PC-3 (cell line): ENCODE measurements around the gene NUDT11. TPM values are rescaled to one million over a fixed set of nuclear protein-coding genes. Genes with fewer than 3 reads are reported as not detected.

ENCODE experiments used
- ATAC-seq: fragments of 200-7000 bp; cut with Tn5 transposase; 2 replicates; pipeline ENCODE4 v1.9.1; 2020; ENCODE audit warnings: mild to moderate bottlenecking, moderate library complexity
- BruUV-seq: library from RNA; stranded (reverse); fragments of 400-500 nt; replicated peaks from 2 replicates; lab custom pipeline; 2021; lab: Mats Ljungman, UMichigan
- CTCF ChIA-PET: fragments of 300-600 bp; sonication (Branson Sonifier 250); formaldehyde crosslinking; loops from one replicate; lab custom pipeline; 2022; ENCODE audit warnings: antibody characterized with exemption; lab: Charles Lee
- POLR2A ChIA-PET: fragments of 300-600 bp; sonication (Branson Sonifier 250); formaldehyde crosslinking; loops from one replicate; lab custom pipeline; 2022; ENCODE audit warnings: antibody characterized with exemption; ENCODE audit not compliant: unreplicated experiment; lab: Charles Lee
- DNase-seq: peaks from one replicate; pipeline ENCODE4 v3.0.0-alpha.2; 2015
- H2AFZ ChIP-seq: fragments of 300-600 bp; sonication (generic); 2 replicates; pipeline ENCODE4 v1.6.0; 2016; ENCODE audit warnings: antibody characterized with exemption, low read length
- H3F3A ChIP-seq: fragments of 300-600 bp; sonication (generic); one replicate; pipeline ENCODE4 v1.6.0; 2017; ENCODE audit warnings: antibody characterized with exemption, low read length, control low read depth, mild to moderate bottlenecking; ENCODE audit not compliant: unreplicated experiment
- H3K27ac ChIP-seq: fragments of 300-600 bp; sonication (generic); 2 replicates; pipeline ENCODE4 v1.5.1; 2016; ENCODE audit warnings: mild to moderate bottlenecking, low read length
- H3K27me3 ChIP-seq: fragments of 300-600 bp; sonication (generic); 2 replicates; pipeline ENCODE4 v1.6.1; 2016; ENCODE audit warnings: low read length, mixed read lengths
- H3K36me3 ChIP-seq: fragments of 300-600 bp; sonication (generic); 2 replicates; pipeline ENCODE4 v1.6.1; 2016; ENCODE audit warnings: low read depth, mixed run types, low read length, mixed read lengths
- H3K4me1 ChIP-seq: fragments of 300-600 bp; sonication (generic); 2 replicates; pipeline ENCODE4 v1.5.1; 2016; ENCODE audit warnings: low read length; ENCODE audit not compliant: insufficient read depth
- H3K4me2 ChIP-seq: fragments of 300-600 bp; sonication (generic); 2 replicates; pipeline ENCODE4 v1.6.0; 2016; ENCODE audit warnings: low read length
- H3K4me3 ChIP-seq: fragments of 300-600 bp; sonication (generic); 2 replicates; pipeline ENCODE4 v1.5.1; 2016; ENCODE audit warnings: mild to moderate bottlenecking, low read length, mixed read lengths
- H3K79me2 ChIP-seq: fragments of 300-600 bp; sonication (generic); 2 replicates; pipeline ENCODE4 v1.6.1; 2017; ENCODE audit warnings: low read length, mixed read lengths
- H3K9ac ChIP-seq: fragments of 300-600 bp; sonication (generic); 2 replicates; pipeline ENCODE4 v1.6.0; 2016; ENCODE audit warnings: mild to moderate bottlenecking, low read length
- H3K9me2 ChIP-seq: fragments of 300-600 bp; sonication (generic); replicated peaks from 2 replicates; pipeline ENCODE4 v1.6.1; 2016; ENCODE audit warnings: mixed run types, low read length, mixed read lengths
- H3K9me3 ChIP-seq: fragments of 300-600 bp; sonication (generic); 2 replicates; pipeline ENCODE4 v1.6.1; 2016; ENCODE audit warnings: low read length, mixed read lengths
- H4K20me1 ChIP-seq: fragments of 300-600 bp; sonication (generic); 2 replicates; pipeline ENCODE4 v1.6.1; 2016; ENCODE audit warnings: low read length, mixed read lengths
- EZH2 ChIP-seq: fragments of 300-600 bp; sonication (generic); IDR thresholded peaks from one replicate; pipeline ENCODE4 v1.6.1; 2017; ENCODE audit warnings: antibody characterized with exemption, mild to moderate bottlenecking, low read length; ENCODE audit not compliant: unreplicated experiment
- EZH2phosphoT487 ChIP-seq: fragments of 300-600 bp; sonication (generic); IDR thresholded peaks from 2 replicates; pipeline ENCODE4 v1.6.1; 2018; ENCODE audit warnings: mild to moderate bottlenecking, antibody characterized with exemption, low read length, borderline replicate concordance
- intact Hi-C: fragments of 100-400 bp; cut with micrococcal nuclease; formaldehyde crosslinking; loops from 2 replicates; pipeline ENCODE4 v1.9.0; 2023
- total RNA-seq: library from RNA; depleted of rRNA; stranded (reverse); fragments of >200 nt; gene quantifications from 2 replicates; pipeline ENCODE4 v1.2.3, GENCODE V29; 2014; rRNA removed
- TF ChIP-seq, protein P1 (sequence below): fragments of 300-600 bp; sonication (generic); conservative IDR thresholded peaks from 2 replicates; pipeline ENCODE4 v1.5.1; 2017; ENCODE audit warnings: antibody characterized with exemption, low read depth, mild to moderate bottlenecking, low read length

The NUDT11 gene
- total RNA-seq, 1 experiment from 2014 or later, result 2.4 TPM

DNA sequence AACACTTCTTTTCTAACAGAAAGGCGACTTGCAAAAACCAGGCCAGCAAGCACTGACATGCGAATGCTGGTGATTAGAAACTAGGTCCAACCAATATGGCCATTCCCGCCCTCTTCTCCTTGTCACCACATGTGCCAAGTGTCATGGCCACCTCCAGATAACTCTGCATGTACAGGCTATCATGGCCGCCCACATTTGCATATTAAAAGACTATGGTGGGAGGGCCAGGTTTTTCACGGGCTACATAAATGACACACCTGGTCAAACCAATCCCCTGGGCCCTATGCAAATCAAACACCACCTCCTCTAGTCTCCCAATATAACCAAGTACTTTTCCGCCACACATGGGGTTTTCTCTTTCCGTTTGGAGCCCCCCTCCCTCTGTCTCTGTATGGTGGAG is 40.1 kb downstream of the NUDT11 start:
- ATAC-seq (no peak), DNase-seq (no peak)
- TF ChIP-seq, protein P1, sequence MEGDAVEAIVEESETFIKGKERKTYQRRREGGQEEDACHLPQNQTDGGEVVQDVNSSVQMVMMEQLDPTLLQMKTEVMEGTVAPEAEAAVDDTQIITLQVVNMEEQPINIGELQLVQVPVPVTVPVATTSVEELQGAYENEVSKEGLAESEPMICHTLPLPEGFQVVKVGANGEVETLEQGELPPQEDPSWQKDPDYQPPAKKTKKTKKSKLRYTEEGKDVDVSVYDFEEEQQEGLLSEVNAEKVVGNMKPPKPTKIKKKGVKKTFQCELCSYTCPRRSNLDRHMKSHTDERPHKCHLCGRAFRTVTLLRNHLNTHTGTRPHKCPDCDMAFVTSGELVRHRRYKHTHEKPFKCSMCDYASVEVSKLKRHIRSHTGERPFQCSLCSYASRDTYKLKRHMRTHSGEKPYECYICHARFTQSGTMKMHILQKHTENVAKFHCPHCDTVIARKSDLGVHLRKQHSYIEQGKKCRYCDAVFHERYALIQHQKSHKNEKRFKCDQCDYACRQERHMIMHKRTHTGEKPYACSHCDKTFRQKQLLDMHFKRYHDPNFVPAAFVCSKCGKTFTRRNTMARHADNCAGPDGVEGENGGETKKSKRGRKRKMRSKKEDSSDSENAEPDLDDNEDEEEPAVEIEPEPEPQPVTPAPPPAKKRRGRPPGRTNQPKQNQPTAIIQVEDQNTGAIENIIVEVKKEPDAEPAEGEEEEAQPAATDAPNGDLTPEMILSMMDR, result no peak
- TF ChIP-seq EZH2phosphoT487 (no peak), EZH2 (no peak)
- no peaks in the 10 kb centered on the region for H3K27me3 ChIP-seq
- H3K9ac ChIP-seq, result no peak overlapping the region
- ChIA-PET CTCF (no interaction called here), POLR2A (no interaction called here)
- BruUV-seq, result no TSS peak
- H3K9me2 ChIP-seq, result no peaks in the 10 kb centered on the region
- H2AFZ ChIP-seq, result no peak overlapping the region
- no peaks in the 10 kb centered on the region for H3K4me1 ChIP-seq
- H3K4me2 ChIP-seq, result no peak overlapping the region
- H3K79me2 ChIP-seq, result no peaks in the 10 kb centered on the region
- no peaks in the 10 kb centered on the region for H3K9me3 ChIP-seq
- intact Hi-C loops, result no loop called here
- H3K27ac ChIP-seq, result no peak overlapping the region
- H3K4me3 ChIP-seq, result no peak overlapping the region
- no peaks in the 10 kb centered on the region for H3F3A ChIP-seq
- no peaks in the 10 kb centered on the region for H4K20me1 ChIP-seq
- no peaks in the 10 kb centered on the region for H3K36me3 ChIP-seq

DNA sequence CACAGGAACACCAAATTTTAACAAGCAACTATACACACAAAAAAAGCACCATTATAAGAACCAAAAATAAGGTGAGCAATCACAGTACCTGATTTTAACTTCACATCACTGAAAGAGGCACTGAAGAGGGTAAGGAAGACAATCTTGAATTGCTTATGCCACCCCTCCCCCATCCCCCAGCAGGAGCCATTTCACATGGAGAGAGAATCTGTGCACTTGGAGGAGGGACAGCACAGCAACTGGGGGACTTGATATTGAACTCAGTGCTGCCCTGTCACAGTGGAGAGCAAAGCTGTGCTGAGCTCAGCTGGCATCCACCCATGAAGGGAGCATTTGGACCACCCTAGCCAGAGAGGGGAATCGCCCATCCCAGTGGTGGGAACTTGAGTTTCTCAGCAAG is 56.0 kb downstream of the NUDT11 start:
- H2AFZ ChIP-seq, result no peak overlapping the region
- DNase-seq, result no peak
- H3K9ac ChIP-seq, result no peak overlapping the region
- intact Hi-C loops, result no loop called here
- BruUV-seq, result no TSS peak
- H3K9me2 ChIP-seq, result no peaks in the 10 kb centered on the region
- POLR2A ChIA-PET, result no interaction called here
- no peak for ATAC-seq
- H3K27ac ChIP-seq, result no peak overlapping the region
- no peak overlapping the region for H3K4me3 ChIP-seq
- no peaks in the 10 kb centered on the region for H3K4me1 ChIP-seq
- no peaks in the 10 kb centered on the region for H4K20me1 ChIP-seq
- H3K79me2 ChIP-seq, result no peaks in the 10 kb centered on the region
- no peaks in the 10 kb centered on the region for H3K9me3 ChIP-seq
- no peak overlapping the region for H3K4me2 ChIP-seq
- H3K27me3 ChIP-seq, result no peaks in the 10 kb centered on the region
- H3F3A ChIP-seq, result no peaks in the 10 kb centered on the region
- TF ChIP-seq, protein P1, result no peak
- TF ChIP-seq EZH2phosphoT487 (no peak), EZH2 (no peak)
- no peaks in the 10 kb centered on the region for H3K36me3 ChIP-seq
- CTCF ChIA-PET, result no interaction called here

Other genes with a start within 250 kb of the NUDT11 start
- 0.22 and 0.40 TPM in 2 replicates for gene NUDT10, start 163.8 kb downstream of the NUDT11 start, total RNA-seq
- gene CENPVL3, start 122.3 kb upstream of the NUDT11 start, total RNA-seq, result not detected in 2 replicates
- gene CENPVL2, start 186.2 kb upstream of the NUDT11 start, total RNA-seq, result not detected in 2 replicates
- not detected in 2 replicates for gene CENPVL1, start 213.9 kb upstream of the NUDT11 start, total RNA-seq
- 7.0 and 7.4 TPM in 2 replicates for gene GSPT2, start 246.8 kb upstream of the NUDT11 start, total RNA-seq